K562 (cell line): ENCODE measurements around the gene HOXB6. TPM values are rescaled to one million over a fixed set of nuclear protein-coding genes. Genes with fewer than 3 reads are reported as not detected.

ENCODE experiments used
- AFF1 ChIP-seq, 2 experiments: fragments of 450-650 bp; IDR thresholded peaks; 2 replicates each; pipeline ENCODE4 v1.6.1; 2018; ENCODE audit warnings: mild to moderate bottlenecking in 2 of 2, low read depth in 1 of 2; ENCODE audit not compliant: partially characterized antibody in 2 of 2
- BHLHE40 ChIP-seq: IDR thresholded peaks from 2 replicates; pipeline ENCODE4 v1.6.1; 2011; ENCODE audit warnings: low read length, improper control_type of control experiment
- CHD1 ChIP-seq: fragments of 200-600 bp; sonication (generic); IDR thresholded peaks from one replicate; pipeline ENCODE4 v1.6.1; 2012; ENCODE audit warnings: mild to moderate bottlenecking, moderate library complexity, low read length, inconsistent platforms
- EP400 ChIP-seq: fragments of 450-650 bp; IDR thresholded peaks from 2 replicates; pipeline ENCODE4 v1.6.1; 2017; ENCODE audit warnings: antibody characterized with exemption, mild to moderate bottlenecking, moderate library complexity
- FOXP1 ChIP-seq: sonication (generic); formaldehyde crosslinking; IDR thresholded peaks from 2 replicates; pipeline ENCODE4 v1.8.0; 2022; ENCODE audit warnings: mild to moderate bottlenecking, missing genetic modification reagents
- KAT7 ChIP-seq: sonication (generic); formaldehyde crosslinking; IDR thresholded peaks from 2 replicates; pipeline ENCODE4 v1.8.0; 2022; ENCODE audit warnings: missing genetic modification reagents, mild to moderate bottlenecking, borderline replicate concordance
- MITF ChIP-seq: IDR thresholded peaks from 2 replicates; pipeline ENCODE4 v1.6.1; 2014; ENCODE audit warnings: antibody characterized with exemption
- MYNN ChIP-seq, 2 experiments: sonication (generic); formaldehyde crosslinking in 1 of 2; IDR thresholded peaks; 2 replicates each; pipeline versions ENCODE4 v1.5.0 to v1.6.1; 2016 to 2020; ENCODE audit warnings: antibody characterized with exemption in 1 of 2, missing genetic modification reagents in 1 of 2
- NEUROD1 ChIP-seq: fragments of 150-350 bp; IDR thresholded peaks from 2 replicates; pipeline ENCODE4 v1.6.1; 2014; ENCODE audit warnings: borderline replicate concordance, low read length, low read depth; ENCODE audit not compliant: partially characterized antibody
- PCBP1 ChIP-seq: fragments of 200-400 bp; formaldehyde crosslinking; IDR thresholded peaks from 2 replicates; pipeline ENCODE4 v1.6.1; 2018; ENCODE audit warnings: mild to moderate bottlenecking, low read depth, low read length; ENCODE audit not compliant: poor library complexity, severe bottlenecking
- PHF20 ChIP-seq: fragments of 450-650 bp; IDR thresholded peaks from 2 replicates; pipeline ENCODE4 v1.6.1; 2018; ENCODE audit not compliant: partially characterized antibody
- POLR2B ChIP-seq: fragments of 450-650 bp; IDR thresholded peaks from 2 replicates; pipeline ENCODE4 v1.6.1; 2018; ENCODE audit warnings: low read depth; ENCODE audit not compliant: partially characterized antibody
- RBFOX2 ChIP-seq: fragments of 200-400 bp; formaldehyde crosslinking; IDR thresholded peaks from 2 replicates; pipeline ENCODE4 v1.6.1; 2017; ENCODE audit warnings: low read depth, mild to moderate bottlenecking, low read length, moderate library complexity
- SAFB ChIP-seq: fragments of 200-400 bp; formaldehyde crosslinking; IDR thresholded peaks from 2 replicates; pipeline ENCODE4 v1.6.1; 2017; ENCODE audit warnings: low read depth, low read length, borderline replicate concordance
- VEZF1 ChIP-seq: fragments of 200-800 bp; sonication (Bioruptor generic); IDR thresholded peaks from 2 replicates; pipeline ENCODE4 v1.6.1; 2017; ENCODE audit warnings: missing genetic modification characterization, missing compliant biosample characterization
- ZNF644 ChIP-seq: fragments of 200-800 bp; sonication (Bioruptor generic); IDR thresholded peaks from 2 replicates; pipeline ENCODE4 v1.6.1; 2016; ENCODE audit warnings: low read depth, missing genetic modification characterization, missing compliant biosample characterization
- polyA plus RNA-seq, 8 experiments: library from polyadenylated mRNA; depleted of rRNA in 4 of 8; stranded (reverse) in 5 of 8; unstranded in 3 of 8; fragments of >200 nt; fragmentation: Nextera tagmentation in 2 of 8; fragmentation: Illumina TruSeq in 1 of 8; extraction: Ambion mirVana in 2 of 8; extraction: Trizol in 1 of 8; gene quantifications; 2 replicates each; pipeline versions ENCODE4 v1.2.1 to v1.2.3, GENCODE V29; 2011 to 2014; ENCODE audit warnings: inconsistent platforms in 1 of 8, missing spikeins in 1 of 8
- total RNA-seq, 7 experiments: library from RNA; depleted of rRNA in 6 of 7; stranded (reverse); fragments of >200 nt in 6 of 7; fragmentation: Illumina TruSeq in 2 of 7; extraction: Trizol in 2 of 7; gene quantifications; 2 replicates each; pipeline versions ENCODE4 v1.2.1 to v1.2.3, GENCODE V29; 2011 to 2021; ENCODE audit warnings: low replicate concordance in 1 of 7

The HOXB6 gene
- total and polyA plus RNA-seq, 9 of the 15 experiments (the other 6 are each of a cell fraction or from before 2014, with no cell fraction given), result 1.2 to 14.8 (median 4.9) TPM

GRCh38 chr17:48577330-48577945 is 27.3 kb downstream of the HOXB6 start (continued):
- TF ChIP-seq POLR2B, result peak; percentile 5
- TF ChIP-seq BHLHE40, result peak; percentile 75
- TF ChIP-seq MITF, result no peak
- TF ChIP-seq VEZF1 (CRISPR knock-in tag), result 0 out of 2 replicates have a peak, but pooled peaks have one; percentile 53
- TF ChIP-seq KAT7 (CRISPR knock-in tag), result no peak
- peak; percentile 59 for TF ChIP-seq CHD1
- TF ChIP-seq SAFB, result peak; percentile 38; the same call in 1 of the 2 replicates
- TF ChIP-seq ZNF644 (tag), result no peak
- TF ChIP-seq PHF20, result no peak
- TF ChIP-seq FOXP1 (CRISPR knock-in tag), result no peak
- no peak for TF ChIP-seq PCBP1
- 0 out of 2 replicates have a peak, but pooled peaks have one; percentile 26 for TF ChIP-seq MYNN (IDR thresholded peaks at IDR 0.05)
- no peak for TF ChIP-seq MYNN (CRISPR knock-in tag; IDR thresholded peaks at IDR 0.05)
- peak in 1 of 2 experiments; percentile 22 for TF ChIP-seq AFF1 (IDR thresholded peaks at IDR 0.05; ENCODE audit: low read depth in 1 of 2, partially characterized antibody in 2 of 2)
- TF ChIP-seq EP400, result peak; percentile 13; the same call in 1 of the 2 replicates
- TF ChIP-seq NEUROD1, result peak; percentile 22
- peak; percentile 42; the same call in 1 of the 2 replicates for TF ChIP-seq RBFOX2
